ENCODE data around the gene SPATA13. TPM values are rescaled to one million over a fixed set of nuclear protein-coding genes. Genes with fewer than 3 reads are reported as not detected.
"Not testable (repeated sequence)": the region's sequence is repeated elsewhere in the genome, so short reads cannot be mapped to it uniquely, and the experiment has no call there.

SPATA13 gene
- total and polyA plus RNA-seq, 10 of the 15 experiments (the other 5 are each of a cell fraction or from before 2014, with no cell fraction given): 2.4 to 11.1 (median 10.2) TPM

DNA sequence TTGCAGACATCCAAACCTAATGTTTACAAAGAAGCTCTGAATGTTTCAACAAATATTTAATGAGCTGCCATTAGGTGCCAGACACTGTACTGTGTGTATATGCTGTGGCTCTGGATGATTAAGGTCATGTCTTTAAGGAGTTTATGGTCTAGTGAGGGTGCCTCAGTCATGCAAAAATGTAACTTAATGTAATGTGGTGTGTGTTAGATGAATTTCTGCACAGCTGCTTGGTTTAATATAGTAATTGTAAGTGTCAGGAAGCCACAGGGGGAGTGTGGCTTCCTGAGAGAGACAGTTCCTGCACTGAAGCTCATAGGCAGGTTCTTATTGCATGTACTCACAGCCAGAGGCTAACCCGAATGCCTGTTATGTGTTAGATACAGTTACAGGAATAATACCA is 43.3 kb downstream of the SPATA13 start:
- in situ Hi-C loops (cut with MboI): no loop called here
- ChIA-PET SMC1A (ENCODE audit: uncharacterized antibody, unreplicated experiment) (interaction anchor here (0.6 to 1.4 kb wide), 5 partner anchors 11 to 271 kb away, joined by 3 to 4 read pairs (median 3); no protein-coding TSS in a partner anchor), POLR2A (no interaction called here), CTCF (interaction anchor here (0.7 to 1.4 kb wide), 4 partner anchors 9 to 63 kb away, joined by 3 read pairs; no protein-coding TSS in a partner anchor), RAD21 (ENCODE audit: unreplicated experiment) (interaction anchor here (1.0 to 1.1 kb wide), 3 partner anchors 12 to 76 kb away, joined by 3 read pairs; no protein-coding TSS in a partner anchor)
- intact Hi-C loops (cut with micrococcal nuclease; ENCODE audit: unreplicated experiment): no loop called here
- no peak overlapping the region for H3K4me2 ChIP-seq (ENCODE audit: control insufficient read depth, insufficient read depth)
- H2AFZ ChIP-seq (ENCODE audit: control insufficient read depth, low read depth, low read length): no peak overlapping the region
- no peak for DNase-seq (ENCODE audit: low read depth, low spot score)
- no peak for TF ChIP-seq PRDM15 (CRISPR knock-in tag; IDR thresholded peaks at IDR 0.05)
- no TSS peak for BruUV-seq (replicated peaks)
- peak; percentile 33; the same call in 2 of the 3 replicates for ATAC-seq
- H3K36me3 ChIP-seq (ENCODE audit: control insufficient read depth in 2 of 2, insufficient read depth in 2 of 2, low read length in 1 of 2): no peaks in the 10 kb centered on the region
- H3K9me3 ChIP-seq (replicated peaks; ENCODE audit: control insufficient read depth, insufficient read depth, low read length): no peaks in the 10 kb centered on the region
- FAIRE-seq: no peak
- no peak overlapping the region for H3K27ac ChIP-seq (ENCODE audit: control insufficient read depth, insufficient read depth)
- 0% methylated on average over 1 of the region's 1 CpG for WGBS (ENCODE audit: insufficient coverage, insufficient replicate concordance, low lambda C conversion rate, missing lambda C conversion rate)
- H4K20me1 ChIP-seq (ENCODE audit: control insufficient read depth, insufficient read depth): no peaks in the 10 kb centered on the region
- no peaks in the 10 kb centered on the region for H3K4me1 ChIP-seq (ENCODE audit: control insufficient read depth, insufficient read depth, low read length)
- no peak overlapping the region for H3K9ac ChIP-seq (ENCODE audit: control insufficient read depth, insufficient read depth, low read length)
- no peak overlapping the region for H3K4me3 ChIP-seq
- no peaks in the 10 kb centered on the region for H3K79me2 ChIP-seq (ENCODE audit: control insufficient read depth, insufficient read depth, low read length)
- no peaks in the 10 kb centered on the region; a peak in 1 of 4 replicates for H3K27me3 ChIP-seq (replicated peaks in 1 of 2; ENCODE audit: control insufficient read depth in 2 of 2, insufficient read depth in 2 of 2, low read length in 1 of 2)

DNA sequence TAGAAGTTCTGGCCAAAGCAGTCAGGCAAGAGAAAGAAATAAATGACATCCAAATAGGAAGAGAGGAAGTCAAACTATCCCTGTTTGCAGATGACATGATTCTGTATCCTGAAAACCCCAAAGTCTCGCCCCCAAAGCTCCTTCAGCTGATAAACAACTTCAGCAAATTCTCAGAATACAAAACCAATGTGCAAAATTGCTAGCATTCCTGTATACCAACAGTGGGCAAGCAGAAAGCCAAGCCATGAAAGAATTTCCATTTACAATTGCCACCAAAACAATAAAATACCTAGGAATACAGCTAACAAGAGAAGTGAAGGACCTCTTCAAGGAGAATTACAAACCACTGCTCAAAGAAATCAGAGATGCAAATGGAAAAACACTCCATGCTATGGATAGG is 44.6 kb downstream of the SPATA13 start:
- WGBS (ENCODE audit: insufficient coverage, insufficient replicate concordance, low lambda C conversion rate, missing lambda C conversion rate): 0% methylated on average over 1 of the region's 1 CpG
- H4K20me1 ChIP-seq (ENCODE audit: control insufficient read depth, insufficient read depth); H2AFZ ChIP-seq (ENCODE audit: control insufficient read depth, low read depth, low read length); H3K79me2 ChIP-seq (ENCODE audit: control insufficient read depth, insufficient read depth, low read length); H3K9ac ChIP-seq (ENCODE audit: control insufficient read depth, insufficient read depth, low read length); CTCF ChIA-PET; H3K27me3 ChIP-seq (replicated peaks in 1 of 2; ENCODE audit: control insufficient read depth in 2 of 2, insufficient read depth in 2 of 2, low read length in 1 of 2); intact Hi-C loops (cut with micrococcal nuclease; ENCODE audit: unreplicated experiment); H3K4me2 ChIP-seq (ENCODE audit: control insufficient read depth, insufficient read depth); H3K4me1 ChIP-seq (ENCODE audit: control insufficient read depth, insufficient read depth, low read length); H3K27ac ChIP-seq (ENCODE audit: control insufficient read depth, insufficient read depth); BruUV-seq (replicated peaks); DNase-seq (ENCODE audit: low read depth, low spot score); in situ Hi-C loops (cut with MboI); POLR2A ChIA-PET; H3K36me3 ChIP-seq (ENCODE audit: control insufficient read depth in 2 of 2, insufficient read depth in 2 of 2, low read length in 1 of 2); ATAC-seq; FAIRE-seq; H3K9me3 ChIP-seq (replicated peaks; ENCODE audit: control insufficient read depth, insufficient read depth, low read length); H3K4me3 ChIP-seq; SMC1A ChIA-PET (ENCODE audit: uncharacterized antibody, unreplicated experiment): not testable (repeated sequence)
- RAD21 ChIA-PET (ENCODE audit: unreplicated experiment): interaction anchor here (1.3 kb wide), 1 partner anchor 152 kb away, joined by 3 read pairs; no protein-coding TSS in a partner anchor

Data from GM12878 (cell line).